Stimulated activated CD4-positive, alpha-beta T cell treated with anti-CD3 and anti-CD28 coated beads, Interleukin-15, amount 100 ng/mL, for 48 hours (primary cell): ENCODE measurements around the gene SLIT3.

ENCODE experiments used
- DNase-seq, 2 donors: peaks; one replicate each; pipeline ENCODE4 v3.0.0-alpha.2; 2020; ENCODE audit warnings: low read depth in 2 of 2

The SLIT3 gene

DNA sequence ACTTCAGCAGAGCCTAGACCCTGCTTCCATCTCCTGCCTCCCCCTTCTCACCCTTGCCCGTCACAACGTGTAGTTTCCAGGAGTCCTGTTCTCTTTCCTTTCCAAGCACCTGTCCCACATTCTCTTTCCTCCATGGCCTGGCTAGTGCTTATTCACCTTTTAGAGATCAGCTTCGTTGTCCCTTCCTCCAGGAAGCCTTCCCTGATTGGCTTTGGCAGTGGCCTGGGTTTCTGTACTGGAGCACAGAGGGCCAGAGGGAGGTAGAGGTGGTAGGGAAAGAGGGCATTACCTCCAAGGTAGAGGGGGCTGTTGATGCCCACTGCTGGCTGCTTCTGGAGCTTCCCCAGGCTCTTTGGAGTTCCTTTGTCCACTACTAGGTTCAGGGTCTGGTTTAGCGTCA lies 628.1 kb downstream of the SLIT3 start:
- DNase-seq = no peak

DNA sequence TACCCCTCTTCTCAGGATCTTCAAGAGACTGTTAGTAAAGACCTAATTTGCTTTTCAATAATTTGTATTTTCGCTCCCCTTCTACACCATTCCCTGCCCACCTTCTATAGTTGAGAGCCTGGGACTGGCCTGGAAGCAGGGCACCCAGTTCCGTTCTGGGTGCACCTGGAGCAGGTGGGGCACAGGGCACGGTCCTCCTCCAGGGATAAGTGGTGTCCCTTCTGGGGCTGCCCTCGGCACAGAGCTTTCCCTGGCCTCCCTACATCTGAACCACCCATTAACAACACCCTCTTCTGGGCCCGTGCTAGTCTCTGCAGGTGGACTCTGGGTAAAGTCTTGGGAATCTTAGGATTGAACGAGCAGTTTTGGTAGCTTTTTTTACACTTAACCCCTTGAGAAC lies 628.9 kb downstream of the SLIT3 start:
- no peak for DNase-seq

DNA sequence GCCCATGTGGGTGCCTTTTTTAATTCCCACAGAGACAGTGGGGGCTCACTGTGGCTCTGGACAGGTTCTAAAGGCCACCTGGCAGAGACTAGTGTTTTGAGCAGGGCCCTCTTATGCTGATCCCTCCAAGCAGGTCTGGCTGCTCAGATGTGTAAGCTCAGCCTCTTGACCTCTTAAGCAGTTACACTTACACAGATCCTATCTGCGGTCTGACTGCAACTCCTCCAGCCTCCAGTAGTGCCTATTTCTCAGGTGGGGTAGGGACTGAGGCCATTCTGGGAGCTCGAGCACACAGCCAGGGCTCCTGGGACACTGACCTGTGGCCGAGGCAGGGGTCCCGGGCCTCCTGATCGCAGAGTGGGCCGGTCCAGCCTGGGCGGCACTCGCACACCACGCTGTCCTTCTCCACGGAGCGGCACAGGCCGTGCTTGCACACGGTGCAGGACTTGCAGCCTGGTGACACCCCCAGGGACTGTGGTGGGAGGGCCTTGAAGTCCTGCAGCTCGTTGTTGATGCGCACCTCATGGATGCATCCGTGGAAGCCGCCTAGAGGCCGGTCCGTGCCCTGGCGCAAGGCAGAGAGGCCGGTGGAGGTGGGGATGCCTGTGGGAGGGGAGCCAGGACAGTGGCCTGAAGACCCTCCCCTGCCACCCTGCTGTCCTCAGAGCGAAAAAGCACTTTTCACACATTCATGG lies 629.9 kb downstream of the SLIT3 start:
- DNase-seq = no peak

DNA sequence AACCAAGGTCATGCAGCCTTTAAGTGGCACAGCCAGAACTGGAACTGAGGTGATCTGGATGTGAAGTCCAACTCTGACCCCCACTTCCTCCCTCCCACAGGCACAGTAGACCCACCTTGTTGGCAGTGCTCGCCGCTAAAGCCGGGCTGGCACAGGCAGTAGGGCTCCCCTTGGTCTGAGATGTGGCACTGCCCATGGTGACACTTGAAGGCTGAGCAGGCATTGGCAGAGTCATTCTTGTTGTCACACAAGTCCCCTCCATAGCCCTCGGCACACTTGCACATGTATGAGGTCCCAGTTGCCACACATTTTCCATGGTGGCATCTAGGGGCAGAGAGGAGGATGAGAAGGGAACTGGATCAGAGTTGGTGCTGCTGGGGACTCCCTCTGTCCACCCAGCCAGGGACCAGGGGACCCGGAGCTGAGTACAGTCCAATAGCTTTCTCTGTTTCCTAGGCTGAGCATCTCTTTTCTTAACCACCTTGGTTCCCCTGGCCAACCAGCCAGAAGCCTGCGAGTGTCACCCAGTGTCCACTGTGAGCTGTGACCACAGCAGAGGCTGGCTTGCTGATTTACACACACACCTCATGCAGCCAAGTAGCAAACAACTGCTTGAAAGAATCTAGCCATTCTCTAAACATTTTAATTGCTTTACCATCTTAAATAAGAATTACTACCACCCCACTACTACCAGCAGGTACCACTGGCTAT lies 631.1 kb downstream of the SLIT3 start:
- no peak for DNase-seq

DNA sequence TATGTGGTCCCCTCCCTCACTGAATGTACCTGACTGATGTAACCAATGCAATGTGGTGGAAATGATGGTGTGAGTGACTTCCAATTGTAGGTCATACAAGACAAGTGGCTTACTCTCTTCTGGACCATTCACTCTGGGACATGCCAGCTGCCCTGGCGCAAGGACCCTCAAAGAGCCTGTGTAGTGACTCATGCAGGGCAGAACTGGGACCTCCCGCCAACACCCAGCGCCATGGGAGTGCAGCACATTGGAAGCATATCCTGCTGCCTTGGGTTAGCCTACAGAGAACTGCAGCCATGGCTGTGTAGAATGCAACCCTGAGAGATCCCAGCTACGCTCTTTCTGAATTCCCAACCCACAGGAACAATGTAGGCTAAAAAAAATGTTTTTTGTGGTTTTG lies 631.8 kb downstream of the SLIT3 start:
- DNase-seq = no peak

DNA sequence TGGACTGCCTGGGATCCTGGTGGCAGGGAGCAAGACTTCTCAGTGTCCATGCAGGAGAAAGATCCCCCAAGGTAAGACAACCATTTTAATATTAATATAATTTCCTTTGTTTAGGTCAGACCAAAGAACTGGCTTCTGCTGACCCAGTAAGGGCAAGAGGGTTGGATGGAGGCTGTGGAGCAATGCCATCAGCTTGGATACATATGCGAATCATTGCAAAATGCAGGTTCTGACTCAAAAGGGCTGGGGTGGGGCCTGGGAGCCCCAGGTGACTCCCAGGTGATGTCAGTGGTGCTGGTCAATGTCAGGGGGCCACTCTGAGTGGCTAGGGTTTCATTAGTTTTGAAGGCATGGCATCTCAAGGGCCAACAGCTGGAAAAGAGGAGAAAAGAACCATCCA lies 632.9 kb downstream of the SLIT3 start:
- DNase-seq = no peak

DNA sequence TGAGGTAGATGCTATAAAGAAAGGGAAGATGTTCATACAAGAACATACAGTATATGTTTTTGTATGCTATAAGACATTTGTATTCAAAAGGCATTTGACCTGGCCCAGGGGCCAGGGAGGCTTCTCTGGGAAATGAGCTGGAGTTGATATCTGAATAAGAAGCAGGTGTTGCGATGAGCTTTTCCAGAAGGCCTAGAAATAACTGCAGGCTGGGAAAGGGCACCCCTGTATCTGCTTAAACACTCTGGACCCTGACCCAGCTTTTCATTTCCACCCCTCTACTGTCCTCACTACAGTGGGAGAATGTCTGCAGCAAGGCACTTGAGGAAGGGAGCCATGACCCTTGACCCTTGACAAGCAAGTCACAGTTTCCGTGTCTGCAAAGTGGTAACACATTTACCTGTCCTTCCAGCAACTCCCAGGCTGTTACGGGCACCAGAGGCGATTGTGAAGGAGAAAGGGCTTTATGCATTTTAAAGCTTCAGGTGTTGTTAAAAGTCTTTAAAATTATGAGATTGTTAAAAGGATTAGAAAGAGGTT lies 633.6 kb downstream of the SLIT3 start:
- DNase-seq = no peak

DNA sequence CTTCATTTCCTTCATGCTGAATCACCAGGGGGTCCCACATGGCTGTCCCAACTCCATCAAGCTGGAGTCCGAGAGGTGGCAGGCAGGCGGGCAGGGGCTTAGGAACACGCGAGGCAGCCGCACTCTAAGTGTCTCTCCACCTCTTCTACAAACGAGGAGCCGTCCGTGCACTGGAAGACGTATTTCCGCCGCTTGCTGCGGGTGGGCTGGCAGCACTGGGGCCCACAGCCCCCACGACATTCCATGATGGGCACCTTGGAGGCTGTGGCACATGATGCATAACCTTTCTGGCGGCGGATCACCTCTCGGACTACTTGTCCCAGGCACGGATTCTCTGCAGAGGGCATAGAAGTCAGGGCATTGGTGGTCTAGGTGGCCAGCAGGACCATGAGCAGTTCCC lies 634.6 kb downstream of the SLIT3 start:
- no peak for DNase-seq

DNA sequence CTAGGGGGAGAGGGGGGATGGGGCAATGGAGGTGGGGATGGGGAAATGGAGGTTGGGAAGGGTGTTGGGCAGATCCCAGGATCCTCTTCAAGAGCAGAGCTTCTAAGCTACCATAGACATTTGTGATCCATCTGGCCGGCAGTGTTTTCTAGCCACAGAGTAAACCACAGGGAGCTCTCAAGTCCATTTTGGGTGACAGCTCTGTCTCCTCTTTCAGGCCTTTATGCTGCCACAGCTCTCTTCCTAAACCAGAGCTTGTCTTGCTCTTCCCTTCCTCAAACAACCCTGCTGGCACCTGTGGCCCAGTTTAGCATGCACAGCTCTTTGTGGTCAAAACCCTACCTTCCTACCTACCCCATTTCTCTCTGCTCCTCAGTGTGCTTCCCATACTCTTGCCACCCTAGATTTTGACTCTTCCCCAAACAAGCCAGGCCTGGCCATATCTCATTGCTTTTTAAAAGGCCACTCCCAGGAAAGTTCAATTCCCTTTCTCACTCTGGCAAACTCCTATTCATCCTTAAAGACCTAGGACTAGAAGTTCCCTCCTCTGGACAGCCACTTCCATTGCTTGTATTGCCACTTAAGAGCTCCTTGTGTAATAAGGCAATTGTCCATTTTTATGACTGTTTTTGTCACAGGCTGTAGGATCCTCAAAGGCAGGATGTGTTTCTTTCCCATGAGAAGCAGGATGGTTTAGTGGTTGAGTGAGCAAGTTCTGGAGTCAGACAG lies 637.5 kb downstream of the SLIT3 start:
- no peak for DNase-seq

DNA sequence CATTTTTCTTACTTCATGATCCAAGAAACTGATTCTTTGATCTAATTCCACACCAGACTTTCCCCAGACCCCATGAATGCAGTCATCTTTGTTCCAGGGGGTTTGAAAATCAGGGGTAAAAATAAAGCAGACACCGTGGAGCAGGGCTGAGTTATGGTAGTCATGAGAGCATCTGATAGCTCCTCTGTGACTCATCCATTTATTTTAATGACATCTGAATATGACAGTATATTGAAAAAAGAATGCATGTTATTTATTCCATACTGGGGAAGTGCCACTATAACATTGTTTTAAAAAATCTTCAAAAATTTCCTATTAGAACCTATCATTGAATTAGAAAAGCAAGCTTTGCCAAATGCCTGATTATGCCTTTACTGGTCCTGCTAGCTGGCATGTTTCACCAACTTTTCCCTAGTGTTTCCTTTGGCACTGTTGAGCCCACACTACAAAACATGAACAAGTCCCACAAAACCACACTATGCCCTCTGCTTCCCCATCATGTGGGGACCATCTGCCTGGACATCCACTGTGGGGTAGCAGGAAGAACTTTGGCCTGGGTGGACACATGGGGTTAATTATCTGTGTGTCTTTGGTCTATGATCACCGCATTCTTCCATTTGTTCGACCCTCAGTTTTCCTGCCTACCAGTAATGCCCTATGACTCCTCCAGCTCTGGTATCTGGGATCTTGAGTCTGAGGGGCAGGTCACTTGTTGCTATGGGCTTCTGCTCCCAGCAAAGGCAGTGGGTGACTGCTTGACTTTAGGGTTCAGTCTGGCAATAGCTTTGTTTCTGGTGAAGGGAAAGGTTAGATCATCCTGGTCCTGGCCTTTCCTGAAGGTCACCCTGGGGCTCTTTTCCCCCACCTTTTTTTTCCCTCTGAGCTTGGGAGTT lies 639.1 kb downstream of the SLIT3 start:
- no peak for DNase-seq

DNA sequence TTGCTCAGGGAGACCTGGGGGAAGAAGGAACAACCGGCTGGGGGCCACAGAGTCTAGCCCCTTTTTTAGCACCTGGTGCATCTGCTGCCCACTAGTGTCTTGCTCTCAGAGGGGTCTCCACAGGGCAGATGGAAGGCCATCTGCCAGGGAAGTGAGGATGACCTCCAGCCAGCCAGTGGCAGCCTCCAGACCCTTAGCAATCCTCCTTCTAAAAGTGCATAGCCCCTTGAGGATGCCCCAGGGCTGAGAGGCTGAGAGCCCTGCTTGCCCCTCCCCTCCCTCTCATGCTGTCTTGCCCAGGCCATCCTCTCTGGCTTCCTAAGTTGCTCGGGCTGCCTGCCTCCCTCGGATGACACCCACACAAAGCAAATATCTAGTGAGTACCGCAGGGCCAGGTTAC lies 640.2 kb downstream of the SLIT3 start:
- DNase-seq = no peak

DNA sequence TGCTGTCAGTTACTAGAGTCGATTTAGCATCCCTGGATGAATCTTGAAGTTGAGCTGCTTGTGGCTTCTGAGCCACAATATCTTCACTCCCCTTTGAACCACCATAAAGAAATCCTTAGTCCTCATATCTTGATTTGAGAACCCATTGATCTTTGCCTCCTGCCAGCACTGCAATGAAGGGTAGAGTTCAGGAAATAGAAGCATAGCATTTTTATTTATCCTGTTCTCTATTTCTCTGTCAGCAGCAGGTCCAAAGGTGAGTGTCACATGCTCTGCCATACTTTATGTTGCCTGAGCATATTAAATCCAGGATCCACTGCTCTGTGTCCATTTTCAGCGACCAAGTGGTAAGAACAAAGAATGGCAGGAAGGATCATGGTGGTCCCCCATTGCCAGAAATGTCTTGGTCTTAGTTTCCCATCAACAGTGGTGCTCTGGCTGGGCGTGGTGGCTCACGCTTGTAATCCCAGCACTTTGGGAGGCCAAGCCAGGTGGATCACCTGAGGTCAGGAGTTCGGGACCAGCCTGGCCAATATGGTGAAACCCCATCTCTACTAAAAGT lies 641.6 kb downstream of the SLIT3 start:
- no peak for DNase-seq

DNA sequence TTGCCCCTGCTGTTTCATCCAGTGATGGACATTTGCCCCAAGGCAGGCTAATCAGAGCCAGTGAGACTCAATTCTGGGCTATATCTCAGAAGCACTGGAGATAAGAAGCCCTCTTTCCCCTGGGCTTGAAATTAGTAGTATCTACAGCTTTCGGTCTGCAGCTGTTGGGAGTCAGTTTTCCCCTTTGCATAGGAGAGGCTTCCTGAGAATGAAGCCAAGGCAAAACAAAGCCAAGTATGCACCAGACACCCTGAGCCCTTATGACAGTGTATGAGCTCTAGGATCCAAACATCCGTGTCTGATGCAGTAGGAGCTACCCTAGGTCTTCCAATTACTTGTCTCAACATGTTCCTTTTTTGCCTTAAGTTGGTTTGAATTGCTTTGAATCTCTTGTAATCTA lies 642.5 kb downstream of the SLIT3 start:
- DNase-seq = no peak

DNA sequence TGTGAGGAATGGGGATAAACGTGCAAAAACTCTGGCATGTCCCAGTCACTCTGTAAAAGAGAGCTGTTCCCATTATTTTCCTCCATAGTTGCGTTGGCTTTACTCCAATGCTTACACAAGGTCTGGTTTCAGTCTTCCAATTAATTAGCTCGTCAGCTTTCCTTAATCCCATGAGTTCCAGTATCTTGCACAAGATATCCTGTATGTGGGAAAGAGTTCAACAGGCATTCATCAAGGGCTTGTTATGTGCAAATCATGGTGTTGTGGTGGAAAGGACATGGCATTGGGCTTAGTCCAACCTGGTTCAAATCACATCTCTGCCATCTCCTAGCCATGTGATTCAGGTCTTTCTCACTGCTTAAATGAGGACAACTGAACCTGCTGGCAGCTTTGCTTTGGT lies 644.3 kb downstream of the SLIT3 start:
- no peak for DNase-seq

DNA sequence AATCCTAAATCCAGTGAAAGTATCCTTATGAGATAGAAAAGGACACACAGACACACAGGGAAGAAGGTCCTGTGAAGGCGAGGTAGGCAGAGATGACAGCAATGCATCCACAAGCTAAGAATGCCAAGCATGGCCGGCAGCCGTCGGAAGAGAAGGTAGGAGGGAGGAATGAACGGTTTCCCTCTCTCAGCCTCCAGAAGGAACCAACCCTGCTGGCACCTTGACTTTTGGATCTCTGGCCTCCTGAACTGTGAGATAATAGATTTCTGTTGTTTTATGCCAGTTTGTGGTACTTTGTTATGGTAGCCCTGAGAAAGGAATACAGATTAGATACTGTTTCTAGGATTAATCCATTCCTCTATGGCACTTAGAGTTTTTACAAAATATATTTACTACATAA lies 645.6 kb downstream of the SLIT3 start:
- no peak for DNase-seq

DNA sequence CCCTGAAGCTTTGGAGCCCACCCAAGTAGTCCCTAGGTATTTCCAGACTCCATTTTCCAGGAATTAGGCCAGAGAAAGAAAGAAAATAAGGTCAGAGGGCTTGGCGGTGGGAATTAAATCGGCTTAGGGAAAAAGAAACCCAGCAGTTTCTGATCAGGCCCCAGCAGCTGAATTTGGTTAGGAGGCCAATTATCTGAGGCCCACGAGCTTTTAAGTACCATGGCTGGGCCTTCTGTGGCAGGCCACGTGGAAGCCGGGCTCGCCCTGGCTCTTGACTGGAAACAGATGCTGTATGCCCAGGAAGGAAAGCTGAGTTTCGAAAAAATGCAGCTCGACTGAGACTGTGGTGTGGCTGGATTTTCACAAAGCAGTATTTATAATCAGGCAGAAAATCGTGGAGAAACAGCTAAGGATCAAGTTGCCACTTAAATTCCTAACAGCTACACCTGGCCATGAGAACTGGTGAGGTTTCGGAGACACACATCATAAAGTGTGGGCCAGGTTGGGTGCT lies 646.7 kb downstream of the SLIT3 start:
- DNase-seq = no peak

DNA sequence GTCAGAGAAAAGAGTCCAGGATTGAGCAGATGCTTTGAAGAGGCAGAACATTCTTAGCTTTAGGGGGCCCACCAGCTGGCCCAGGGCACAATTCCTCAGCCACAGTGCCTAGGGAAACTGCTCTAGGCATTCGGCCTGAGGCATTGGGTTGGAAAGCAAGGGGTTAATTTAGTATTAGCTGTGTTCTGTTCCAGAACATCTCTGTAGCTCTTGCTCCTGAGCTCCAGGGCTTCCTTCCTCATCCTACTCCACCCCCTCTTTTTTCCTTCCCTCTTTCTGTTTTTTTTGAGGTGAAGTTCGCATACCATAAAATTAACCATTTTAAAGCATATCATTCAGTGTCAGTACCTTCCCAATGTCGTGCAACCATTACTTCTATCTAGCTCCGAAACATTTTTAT lies 647.3 kb downstream of the SLIT3 start:
- DNase-seq = no peak

DNA sequence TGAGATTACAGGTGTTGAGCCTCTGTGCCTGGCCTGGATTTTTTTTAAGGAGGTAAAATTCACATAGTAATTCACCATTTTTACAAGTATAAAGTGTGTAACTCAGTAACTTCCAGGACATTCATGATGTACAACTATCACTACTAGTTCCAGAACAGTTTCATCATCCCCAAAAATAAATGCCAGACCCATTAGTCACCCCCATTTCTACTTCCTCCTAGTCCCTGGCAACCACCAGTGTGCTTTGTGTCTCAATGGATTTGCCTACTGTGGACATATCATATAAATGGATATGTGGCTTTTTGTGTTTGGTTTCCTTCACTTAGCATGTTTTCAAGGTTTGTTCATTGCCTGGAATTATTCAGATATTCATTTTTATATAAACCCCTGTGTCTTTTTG lies 649.3 kb downstream of the SLIT3 start:
- DNase-seq = no peak

DNA sequence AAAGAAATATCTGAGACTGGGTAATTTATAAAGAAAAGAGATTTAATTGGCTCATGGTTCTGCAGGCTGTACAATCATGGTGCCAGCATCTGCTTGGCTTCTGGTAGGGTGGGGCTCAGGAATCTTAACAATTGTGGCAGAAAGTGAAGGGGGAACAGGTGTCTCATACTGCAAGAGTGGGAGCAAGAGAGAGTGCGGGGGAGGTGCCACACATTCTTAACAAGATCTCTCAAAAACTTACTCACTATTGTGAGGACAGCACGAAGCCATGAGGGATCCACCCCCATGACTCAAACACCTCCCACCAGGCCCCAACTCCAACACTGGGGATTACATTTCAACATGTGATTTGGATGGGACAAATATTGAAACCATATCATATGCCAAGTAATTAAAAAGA lies 651.6 kb downstream of the SLIT3 start:
- peak in 1 of 2 donors; percentile 3 for DNase-seq

DNA sequence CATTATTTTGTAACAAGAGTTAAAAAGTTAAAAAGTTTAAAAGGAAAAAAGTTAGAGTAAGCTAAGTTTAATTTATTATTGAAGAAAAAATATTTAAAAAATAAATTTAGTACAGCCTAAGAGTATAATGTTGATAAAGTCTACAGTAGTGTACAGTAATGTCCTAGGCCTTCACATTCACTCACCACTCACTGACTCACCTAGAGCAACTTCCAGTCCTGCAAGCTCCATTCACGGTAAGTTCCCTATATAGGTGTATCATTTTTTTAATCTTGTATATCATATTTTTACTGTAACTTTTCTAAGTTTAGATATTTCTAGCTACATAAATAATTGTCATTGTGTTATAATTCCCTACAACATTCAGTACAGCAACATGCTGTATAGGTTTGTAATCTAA lies 652.4 kb downstream of the SLIT3 start:
- no peak for DNase-seq

DNA sequence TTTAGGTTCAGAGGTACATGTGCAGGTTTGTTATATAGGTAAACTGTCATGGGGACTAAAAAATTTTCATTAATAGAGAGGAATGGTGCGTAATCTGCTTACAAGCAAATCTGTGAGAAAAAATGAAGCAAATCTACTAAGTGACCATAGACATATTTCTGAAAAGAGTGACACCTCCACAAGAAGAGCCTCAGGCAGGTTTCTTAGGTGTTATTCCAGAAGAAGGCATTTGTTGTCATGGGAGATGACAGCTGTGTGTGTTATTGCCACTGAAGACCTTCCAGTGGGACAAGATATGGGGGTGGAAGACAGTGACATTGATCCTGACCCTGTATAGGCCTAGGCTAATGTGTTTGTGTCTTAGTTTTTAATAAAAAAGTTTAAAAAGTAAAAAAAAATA lies 652.9 kb downstream of the SLIT3 start:
- DNase-seq = no peak
